Measurements from ENCODE around the gene MAB21L3.

DNA sequence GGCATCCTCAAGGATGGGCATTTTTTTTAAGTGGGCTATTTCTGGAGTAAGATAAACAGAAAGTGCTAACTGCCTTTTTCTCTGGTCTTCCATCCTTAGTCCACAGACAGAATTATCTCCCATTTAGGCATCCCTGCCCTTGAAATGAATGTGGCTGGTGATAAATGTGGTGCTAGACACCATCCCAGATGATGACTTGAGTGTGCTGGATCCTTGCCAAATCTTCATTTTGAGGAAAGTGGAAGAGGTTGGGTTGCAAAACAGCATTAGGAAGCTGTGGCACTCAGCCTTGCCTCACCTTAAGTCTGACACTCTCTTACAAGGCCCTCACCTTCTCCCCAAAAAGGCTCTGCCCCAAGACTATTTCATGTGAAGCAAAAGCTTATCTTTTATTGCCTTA lies 19.2 kb downstream of the MAB21L3 start:
- TF ChIP-seq, protein P1, sequence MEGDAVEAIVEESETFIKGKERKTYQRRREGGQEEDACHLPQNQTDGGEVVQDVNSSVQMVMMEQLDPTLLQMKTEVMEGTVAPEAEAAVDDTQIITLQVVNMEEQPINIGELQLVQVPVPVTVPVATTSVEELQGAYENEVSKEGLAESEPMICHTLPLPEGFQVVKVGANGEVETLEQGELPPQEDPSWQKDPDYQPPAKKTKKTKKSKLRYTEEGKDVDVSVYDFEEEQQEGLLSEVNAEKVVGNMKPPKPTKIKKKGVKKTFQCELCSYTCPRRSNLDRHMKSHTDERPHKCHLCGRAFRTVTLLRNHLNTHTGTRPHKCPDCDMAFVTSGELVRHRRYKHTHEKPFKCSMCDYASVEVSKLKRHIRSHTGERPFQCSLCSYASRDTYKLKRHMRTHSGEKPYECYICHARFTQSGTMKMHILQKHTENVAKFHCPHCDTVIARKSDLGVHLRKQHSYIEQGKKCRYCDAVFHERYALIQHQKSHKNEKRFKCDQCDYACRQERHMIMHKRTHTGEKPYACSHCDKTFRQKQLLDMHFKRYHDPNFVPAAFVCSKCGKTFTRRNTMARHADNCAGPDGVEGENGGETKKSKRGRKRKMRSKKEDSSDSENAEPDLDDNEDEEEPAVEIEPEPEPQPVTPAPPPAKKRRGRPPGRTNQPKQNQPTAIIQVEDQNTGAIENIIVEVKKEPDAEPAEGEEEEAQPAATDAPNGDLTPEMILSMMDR (conservative IDR thresholded peaks at IDR 0.05; ENCODE audit: low read depth, low read length) = no peak
- TF ChIP-seq EZH2 (IDR thresholded peaks at IDR 0.05; ENCODE audit: borderline replicate concordance, low read depth, low read length, poor library complexity, severe bottlenecking) = no peak

Measured in A673 (cell line).